ENCODE measurements around the gene LHX4.

The LHX4 gene

DNA sequence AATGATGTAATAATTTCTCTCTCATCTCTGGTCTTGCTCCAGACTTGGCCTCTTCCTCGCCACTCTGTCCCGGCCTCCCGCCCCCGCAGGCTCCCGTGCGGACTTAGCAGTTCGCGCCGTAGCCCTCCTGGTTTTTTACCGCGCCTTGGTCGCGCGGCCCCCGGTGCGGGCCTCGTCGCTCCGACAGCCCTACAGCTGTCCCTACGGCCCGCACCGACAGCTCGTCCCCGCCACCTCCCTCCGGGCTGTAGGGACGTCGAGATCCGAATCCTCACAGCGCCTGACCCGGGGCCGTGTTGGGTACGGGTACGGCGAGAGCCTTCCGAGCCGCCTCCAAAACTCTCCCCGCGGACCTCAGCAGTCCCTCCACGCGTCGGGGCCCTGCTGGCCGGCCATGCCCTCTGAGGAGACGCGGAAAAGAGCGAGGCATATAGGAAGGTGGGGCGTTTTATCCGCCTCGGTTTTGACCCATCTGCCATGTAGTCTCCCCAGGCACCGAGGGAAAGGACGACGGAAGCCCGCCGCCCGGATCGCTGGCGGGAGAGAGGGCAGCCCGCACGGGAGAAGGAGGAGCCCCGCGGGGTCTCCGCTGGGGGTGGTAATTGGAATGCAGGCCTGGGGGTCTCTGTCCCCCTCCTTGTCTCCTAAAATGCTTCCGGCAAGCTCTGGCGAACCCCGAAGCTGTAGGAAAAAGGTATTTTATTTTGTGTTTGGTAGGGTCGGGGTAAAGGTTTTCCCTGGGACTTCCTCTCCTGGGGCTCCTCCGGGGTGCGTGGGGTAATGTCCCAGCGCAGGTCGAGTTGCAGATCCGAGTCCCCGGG lies 3.3 kb downstream of the LHX4 start:
- H3K27ac ChIP-seq: no peak overlapping the region
- TF ChIP-seq ZFX (IDR thresholded peaks at IDR 0.05): no peak
- TF ChIP-seq, protein P1, sequence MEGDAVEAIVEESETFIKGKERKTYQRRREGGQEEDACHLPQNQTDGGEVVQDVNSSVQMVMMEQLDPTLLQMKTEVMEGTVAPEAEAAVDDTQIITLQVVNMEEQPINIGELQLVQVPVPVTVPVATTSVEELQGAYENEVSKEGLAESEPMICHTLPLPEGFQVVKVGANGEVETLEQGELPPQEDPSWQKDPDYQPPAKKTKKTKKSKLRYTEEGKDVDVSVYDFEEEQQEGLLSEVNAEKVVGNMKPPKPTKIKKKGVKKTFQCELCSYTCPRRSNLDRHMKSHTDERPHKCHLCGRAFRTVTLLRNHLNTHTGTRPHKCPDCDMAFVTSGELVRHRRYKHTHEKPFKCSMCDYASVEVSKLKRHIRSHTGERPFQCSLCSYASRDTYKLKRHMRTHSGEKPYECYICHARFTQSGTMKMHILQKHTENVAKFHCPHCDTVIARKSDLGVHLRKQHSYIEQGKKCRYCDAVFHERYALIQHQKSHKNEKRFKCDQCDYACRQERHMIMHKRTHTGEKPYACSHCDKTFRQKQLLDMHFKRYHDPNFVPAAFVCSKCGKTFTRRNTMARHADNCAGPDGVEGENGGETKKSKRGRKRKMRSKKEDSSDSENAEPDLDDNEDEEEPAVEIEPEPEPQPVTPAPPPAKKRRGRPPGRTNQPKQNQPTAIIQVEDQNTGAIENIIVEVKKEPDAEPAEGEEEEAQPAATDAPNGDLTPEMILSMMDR (conservative IDR thresholded peaks at IDR 0.05): no peak

DNA sequence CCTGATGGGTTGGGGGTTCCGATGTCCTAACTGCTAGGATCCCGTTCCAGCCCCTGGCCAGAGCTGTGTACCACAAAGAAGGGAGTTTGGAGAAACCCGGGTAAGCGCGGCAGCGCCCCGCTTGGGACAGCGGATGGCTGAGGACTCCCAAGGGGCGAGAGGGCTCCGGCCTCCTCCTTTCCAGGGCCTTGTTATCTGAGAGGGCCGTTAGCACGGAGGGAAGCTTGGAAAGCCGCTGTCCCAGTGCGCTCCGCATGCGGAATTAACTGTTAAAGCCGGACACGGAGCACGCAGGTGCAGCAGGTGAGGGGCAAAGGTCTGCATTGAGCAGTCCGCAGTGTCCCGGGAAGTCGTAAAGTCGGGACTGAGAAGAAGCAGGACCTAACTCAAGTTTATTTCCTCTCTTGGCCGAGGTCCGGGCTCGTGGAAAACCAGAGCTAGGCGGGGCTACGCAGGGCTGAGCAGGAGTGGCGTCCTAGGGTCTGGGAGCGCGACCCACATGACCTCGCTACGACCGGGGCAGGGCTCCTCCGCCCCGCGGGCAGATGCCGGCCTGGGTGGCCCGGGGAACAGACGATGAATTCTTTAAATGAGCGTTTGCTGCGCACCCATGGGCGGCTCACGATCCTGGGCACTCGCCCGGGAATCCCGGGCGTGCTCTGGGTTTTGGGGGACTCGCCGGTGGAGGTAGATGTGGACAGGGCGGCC lies 4.5 kb downstream of the LHX4 start:
- TF ChIP-seq, protein P1 (conservative IDR thresholded peaks at IDR 0.05): no peak
- TF ChIP-seq ZFX (IDR thresholded peaks at IDR 0.05): no peak
- H3K27ac ChIP-seq: no peak overlapping the region

DNA sequence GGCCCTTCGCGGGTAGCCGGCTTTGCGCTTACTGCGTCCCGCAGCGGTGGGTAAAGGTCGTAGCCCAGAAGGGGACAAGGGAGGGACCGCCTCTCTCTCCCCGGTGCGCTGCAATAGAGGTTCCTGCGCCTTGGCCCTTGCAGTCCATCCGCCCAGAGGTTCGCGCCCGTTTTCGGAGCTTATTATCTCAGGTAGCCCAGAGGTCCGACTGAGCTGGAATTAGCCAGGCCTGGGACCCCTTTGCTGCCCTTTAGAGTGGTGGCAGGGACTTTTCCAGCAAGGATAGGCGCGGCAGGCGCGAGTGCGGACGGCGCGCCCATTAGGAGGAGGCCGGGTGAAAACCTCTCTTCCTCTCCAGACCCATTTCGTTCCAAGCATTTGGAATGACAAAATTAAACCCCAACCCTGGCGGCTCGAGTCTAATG lies 5.0 kb downstream of the LHX4 start:
- TF ChIP-seq, protein P1 (conservative IDR thresholded peaks at IDR 0.05): no peak
- TF ChIP-seq ZFX (IDR thresholded peaks at IDR 0.05): no peak
- H3K27ac ChIP-seq: no peak overlapping the region

DNA sequence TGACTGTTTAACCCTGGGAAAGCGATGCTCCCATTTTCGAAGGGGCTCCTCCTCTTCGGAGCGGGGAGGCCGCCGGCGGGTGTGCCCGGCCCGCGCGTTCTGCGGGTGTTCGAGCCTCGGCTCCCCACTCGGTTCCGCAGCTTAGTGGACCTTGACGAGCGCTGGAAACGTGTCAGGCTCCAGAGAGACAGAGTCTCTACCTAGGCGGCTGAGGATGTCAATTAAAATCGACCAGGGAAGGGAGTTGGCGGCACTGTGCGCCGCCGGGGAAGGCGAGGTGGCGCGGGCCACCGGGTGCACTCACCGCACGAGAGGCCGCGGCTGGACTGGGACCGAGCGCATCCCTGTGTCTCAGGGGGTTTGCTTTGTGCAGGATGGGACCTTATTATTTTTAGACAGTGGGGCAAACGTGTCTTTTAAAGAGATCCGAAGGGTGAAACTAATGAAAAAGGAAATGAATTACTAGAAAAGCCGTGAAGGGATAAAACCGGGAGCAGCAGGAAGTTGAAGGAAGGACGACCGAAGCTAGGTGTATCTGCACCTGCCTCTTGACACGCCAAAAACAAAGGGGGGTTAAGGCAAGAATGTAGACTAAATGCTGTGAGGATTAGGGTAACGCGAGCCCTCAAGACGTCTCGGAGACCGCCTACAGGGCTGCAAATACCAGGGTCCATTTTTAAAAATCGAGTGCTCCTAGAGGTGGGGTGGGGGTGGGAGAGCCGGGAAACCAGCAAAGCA lies 5.6 kb downstream of the LHX4 start:
- no peak overlapping the region for H3K27ac ChIP-seq
- TF ChIP-seq, protein P1 (conservative IDR thresholded peaks at IDR 0.05): no peak
- TF ChIP-seq ZFX (IDR thresholded peaks at IDR 0.05): no peak

DNA sequence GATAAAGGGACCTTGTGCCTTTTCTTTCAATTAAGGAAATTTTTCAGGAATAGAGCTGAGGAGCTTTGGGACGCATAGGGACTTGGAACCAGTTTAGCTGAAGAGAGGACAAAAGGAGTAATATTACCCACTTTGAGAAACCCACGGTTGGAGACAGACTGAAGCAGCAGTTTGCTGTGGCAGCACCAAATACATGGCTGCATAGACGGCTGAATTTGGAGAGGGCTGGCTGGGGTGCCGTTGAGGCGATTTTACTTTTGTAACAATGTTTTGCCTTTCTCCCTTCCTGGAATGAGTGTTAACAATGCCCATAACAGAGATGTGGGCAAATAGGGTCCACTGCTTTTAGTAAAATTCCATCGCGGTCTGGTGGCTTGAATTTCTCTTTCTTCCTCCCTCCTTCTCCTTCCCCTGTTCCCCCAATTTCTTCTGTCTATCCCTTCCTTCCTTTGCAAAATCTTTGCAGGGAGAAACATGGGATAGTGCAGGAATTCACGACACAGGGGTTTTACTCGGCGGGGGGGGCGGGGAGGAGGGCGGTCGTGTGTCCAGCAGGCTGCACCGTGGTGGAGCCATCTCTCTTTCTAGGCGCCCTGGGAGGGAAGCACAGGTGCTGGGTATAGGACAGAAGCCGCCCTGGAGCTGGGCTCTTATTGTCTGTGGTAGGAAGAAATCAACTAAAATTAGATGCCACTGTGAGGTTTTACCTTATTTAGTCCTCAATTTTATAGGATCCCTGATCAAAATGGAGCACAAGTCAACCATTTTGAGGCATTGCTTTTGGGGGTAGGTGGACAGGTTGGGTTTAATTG lies 6.8 kb downstream of the LHX4 start:
- no peak overlapping the region for H3K27ac ChIP-seq
- TF ChIP-seq, protein P1 (conservative IDR thresholded peaks at IDR 0.05): no peak
- TF ChIP-seq ZFX (IDR thresholded peaks at IDR 0.05): no peak

DNA sequence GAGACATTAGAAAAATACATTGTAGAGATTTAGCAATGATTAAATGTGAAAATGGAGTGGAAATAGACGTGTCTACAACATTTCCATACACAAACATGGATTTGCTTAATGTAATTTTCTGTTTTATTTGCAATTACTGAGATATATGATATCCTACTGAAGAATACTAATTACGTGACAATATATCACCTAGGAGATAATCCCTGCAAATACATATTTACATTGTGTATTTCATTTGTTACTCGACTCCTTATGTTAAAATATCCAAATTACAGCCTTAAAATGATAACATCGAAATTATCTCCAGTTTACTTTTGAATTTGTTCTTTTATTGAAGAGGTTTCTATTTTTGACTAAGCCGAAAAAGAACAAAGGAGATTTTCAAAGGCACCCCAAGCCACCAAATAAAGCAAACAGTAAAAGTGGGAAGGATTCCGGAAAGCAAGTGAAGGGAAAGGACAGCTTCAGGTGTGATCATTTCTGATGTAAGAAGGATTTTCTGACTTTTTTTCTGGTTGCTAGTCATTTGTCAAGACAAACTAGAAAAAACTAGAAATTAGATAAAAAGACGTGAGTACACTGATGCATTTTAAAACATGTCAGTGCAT lies 7.9 kb downstream of the LHX4 start:
- TF ChIP-seq ZFX (IDR thresholded peaks at IDR 0.05): no peak
- TF ChIP-seq, protein P1 (conservative IDR thresholded peaks at IDR 0.05): no peak
- H3K27ac ChIP-seq: no peak overlapping the region

Measured in C4-2B (cell line).